PC-3 (cell line): Measurements from ENCODE around the gene FAM163B.

Source experiments
- CTCF ChIP-seq: fragments of 300-600 bp; sonication (generic); conservative IDR thresholded peaks from 2 replicates; pipeline ENCODE4 v1.5.1; 2017; ENCODE audit warnings: antibody characterized with exemption, low read depth, mild to moderate bottlenecking, low read length
- EZH2 ChIP-seq: fragments of 300-600 bp; sonication (generic); IDR thresholded peaks from one replicate; pipeline ENCODE4 v1.6.1; 2017; ENCODE audit warnings: antibody characterized with exemption, mild to moderate bottlenecking, low read length; ENCODE audit not compliant: unreplicated experiment
- EZH2phosphoT487 ChIP-seq: fragments of 300-600 bp; sonication (generic); IDR thresholded peaks from 2 replicates; pipeline ENCODE4 v1.6.1; 2018; ENCODE audit warnings: mild to moderate bottlenecking, antibody characterized with exemption, low read length, borderline replicate concordance

- no peak for TF ChIP-seq CTCF
- no peak for TF ChIP-seq EZH2phosphoT487
- TF ChIP-seq EZH2, result no peak
Measured at GRCh38 chr9:133554729-133555128, 54.5 kb downstream of the FAM163B start.
